Heart left ventricle (tissue), 13 donors: ENCODE measurements around the gene GPR4.
A peak's percentile ranks its signal among the peaks of the same experiment; 100 is the strongest.

ENCODE experiments used
- CTCF ChIP-seq, 12 donors: fragments of 200-600 bp; sonication (generic) in 4 of 12; IDR thresholded peaks; one replicate each; pipeline versions ENCODE4 v1.5.0 to v1.8.0; 2018 to 2022; ENCODE audit warnings: antibody characterized with exemption in 12 of 12, mild to moderate bottlenecking in 5 of 12
- POLR2A ChIP-seq, 2 donors: fragments of 450-650 bp; IDR thresholded peaks; one replicate each; pipeline ENCODE4 v1.6.1; 2017; ENCODE audit warnings: antibody characterized with exemption in 2 of 2, mild to moderate bottlenecking in 2 of 2, moderate library complexity in 2 of 2
- donor health status: ischemic (EF 13 %, LVEDD 7.1; RV severe dilation, severe dysfunction).
- donor health status: DM: no; HTN: yes; CAD: no.
- donor health status: DM: no; HTN: no; CAD: no.
- donor health status: ischemic (EF 25% LVEDD 6.9; RV normal size, moderate dysfunction).
- donor health status: ischemic (EF 25% LVEDD 5.7; RV mildly dilated, moderate dysfunction).
- donor health status: ischemic (EF 35%, LVEDD 5.7; RV mildly dilated, moderate dysfunction).
- donor health status: nonischemic (EF 11% LVEDD 7.7; RV severe dilation, severe dysfunction).
- donor health status: DM: yes; HTN: yes; CAD: no.
- donor health status: PGD.
- donor health status: ischemic (EF 29% LVEDD 5.4; RV normal size, mild dysfunction).
- donor health status: nonischemic (EF 23%, LVEDD 6.1; RV moderate dilation, normal function).

- TF ChIP-seq CTCF (IDR thresholded peaks at IDR 0.05) (peak; percentile 59 to 84 (median 73)), POLR2A (IDR thresholded peaks at IDR 0.05) (no peak)
These were observed 32.2 kb downstream of the GPR4 start for GRCh38 chr19:45569619-45570421.
